Suprapubic skin (tissue), 4 donors: ENCODE results near the gene ZXDB. TPM values are rescaled to one million over a fixed set of nuclear protein-coding genes. Genes with fewer than 3 reads are reported as not detected.

ENCODE experiments used
- DNase-seq, 2 donors: peaks; one replicate each; pipeline ENCODE4 v3.0.0-alpha.2; 2019; ENCODE audit warnings: low spot score in 2 of 2
- H3K27ac ChIP-seq: fragments of 200-600 bp; sonication (generic); one replicate; pipeline ENCODE4 v1.5.1; 2019
- H3K27me3 ChIP-seq: fragments of 200-600 bp; sonication (generic); one replicate; pipeline ENCODE4 v1.5.1; 2019
- H3K36me3 ChIP-seq: fragments of 200-600 bp; sonication (generic); one replicate; pipeline ENCODE4 v1.5.1; 2019
- H3K4me1 ChIP-seq: fragments of 200-600 bp; sonication (generic); one replicate; pipeline ENCODE4 v1.5.1; 2019
- H3K4me3 ChIP-seq: fragments of 200-600 bp; sonication (generic); one replicate; pipeline ENCODE4 v1.5.1; 2019; ENCODE audit warnings: mild to moderate bottlenecking
- H3K9me3 ChIP-seq: fragments of 200-600 bp; sonication (generic); one replicate; pipeline ENCODE4 v1.5.1; 2019
- EP300 ChIP-seq: sonication (generic); formaldehyde crosslinking; IDR thresholded peaks from one replicate; pipeline ENCODE4 v1.6.1; 2017; ENCODE audit warnings: antibody characterized with exemption
- POLR2A ChIP-seq, 2 donors: fragments of 450-650 bp; IDR thresholded peaks; one replicate each; pipeline ENCODE4 v1.6.1; 2017; ENCODE audit warnings: antibody characterized with exemption in 2 of 2, mild to moderate bottlenecking in 2 of 2, moderate library complexity in 2 of 2
- POLR2AphosphoS5 ChIP-seq, 3 donors: sonication (generic); formaldehyde crosslinking; IDR thresholded peaks; one replicate each; pipeline ENCODE4 v1.6.1; 2017; ENCODE audit warnings: antibody characterized with exemption in 3 of 3
- total RNA-seq, 4 donors: library from RNA; depleted of rRNA; stranded (reverse); fragments of >200 nt; gene quantifications; one replicate each; pipeline ENCODE4 v1.1.0, GENCODE V29; 2016
- TF ChIP-seq, protein P1 (sequence below), 2 donors: fragments of 200-600 bp in 1 of 2; fragments of 450-650 bp in 1 of 2; sonication (generic) in 1 of 2; IDR thresholded peaks; one replicate each; pipeline ENCODE4 v1.5.1; 2016 to 2019; ENCODE audit warnings: antibody characterized with exemption in 2 of 2, mild to moderate bottlenecking in 1 of 2, moderate library complexity in 1 of 2

Gene ZXDB
- total RNA-seq, 4 donors from 2014 or later, result 17.5 to 26.1 (median 21.4) TPM

DNA sequence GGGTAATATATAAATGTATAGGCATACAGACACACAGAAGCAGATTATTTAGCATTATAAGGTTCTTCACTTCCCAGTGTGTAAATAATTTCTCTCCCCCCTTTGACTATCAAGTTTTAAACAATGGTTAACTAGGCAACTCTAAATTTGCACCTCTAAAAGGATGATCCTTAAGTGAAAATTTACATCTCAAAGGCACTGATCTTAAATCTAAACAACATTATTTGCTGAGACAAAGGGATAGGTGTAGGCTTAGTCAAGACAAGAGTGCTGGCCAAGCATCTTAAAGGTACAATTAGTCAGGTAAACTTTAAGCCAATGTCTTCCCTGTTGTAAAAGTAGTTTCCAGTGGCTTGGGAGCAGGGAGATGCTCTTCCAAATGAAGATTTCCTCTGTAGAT, 55.2 kb downstream of the ZXDB start:
- TF ChIP-seq, protein P1, sequence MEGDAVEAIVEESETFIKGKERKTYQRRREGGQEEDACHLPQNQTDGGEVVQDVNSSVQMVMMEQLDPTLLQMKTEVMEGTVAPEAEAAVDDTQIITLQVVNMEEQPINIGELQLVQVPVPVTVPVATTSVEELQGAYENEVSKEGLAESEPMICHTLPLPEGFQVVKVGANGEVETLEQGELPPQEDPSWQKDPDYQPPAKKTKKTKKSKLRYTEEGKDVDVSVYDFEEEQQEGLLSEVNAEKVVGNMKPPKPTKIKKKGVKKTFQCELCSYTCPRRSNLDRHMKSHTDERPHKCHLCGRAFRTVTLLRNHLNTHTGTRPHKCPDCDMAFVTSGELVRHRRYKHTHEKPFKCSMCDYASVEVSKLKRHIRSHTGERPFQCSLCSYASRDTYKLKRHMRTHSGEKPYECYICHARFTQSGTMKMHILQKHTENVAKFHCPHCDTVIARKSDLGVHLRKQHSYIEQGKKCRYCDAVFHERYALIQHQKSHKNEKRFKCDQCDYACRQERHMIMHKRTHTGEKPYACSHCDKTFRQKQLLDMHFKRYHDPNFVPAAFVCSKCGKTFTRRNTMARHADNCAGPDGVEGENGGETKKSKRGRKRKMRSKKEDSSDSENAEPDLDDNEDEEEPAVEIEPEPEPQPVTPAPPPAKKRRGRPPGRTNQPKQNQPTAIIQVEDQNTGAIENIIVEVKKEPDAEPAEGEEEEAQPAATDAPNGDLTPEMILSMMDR (IDR thresholded peaks at IDR 0.05), result no peak
- no peak for TF ChIP-seq EP300
- TF ChIP-seq POLR2A (IDR thresholded peaks at IDR 0.05), result no peak
- no peak for TF ChIP-seq POLR2AphosphoS5 (IDR thresholded peaks at IDR 0.05)
- no peaks in the 10 kb centered on the region for H3K9me3 ChIP-seq
- no peak overlapping the region for H3K27ac ChIP-seq
- H3K4me1 ChIP-seq, result no peaks in the 10 kb centered on the region
- no peaks in the 10 kb centered on the region for H3K27me3 ChIP-seq
- H3K4me3 ChIP-seq, result no peak overlapping the region
- DNase-seq, result no peak
- no peaks in the 10 kb centered on the region for H3K36me3 ChIP-seq

Other genes starting within 250 kb of the ZXDB start
- gene NLRP2B, start 88.2 kb downstream of the ZXDB start, total RNA-seq, result not detected